DOHH2 (cell line): ENCODE results near the gene PTPRT.

Experiments used
- H3F3A ChIP-seq: fragments of 200-600 bp; sonication (generic), shearing (Covaris generic); 2 replicates; pipeline ENCODE4 v1.6.0; 2016; ENCODE audit warnings: antibody characterized with exemption, mild to moderate bottlenecking; ENCODE audit not compliant: control insufficient read depth, insufficient read depth
- H3K27ac ChIP-seq: fragments of 200-600 bp; sonication (generic); 2 replicates; pipeline ENCODE4 v1.5.1; 2014; ENCODE audit warnings: low read depth, mild to moderate bottlenecking, low read length, moderate library complexity
- H3K27me3 ChIP-seq: fragments of 200-600 bp; sonication (generic); 2 replicates; pipeline ENCODE4 v1.6.1; 2014; ENCODE audit warnings: mild to moderate bottlenecking, low read length, mixed read lengths; ENCODE audit not compliant: control insufficient read depth
- H3K36me3 ChIP-seq: fragments of 200-600 bp; sonication (generic); 2 replicates; pipeline ENCODE4 v1.6.1; 2014; ENCODE audit warnings: mild to moderate bottlenecking, low read length, moderate library complexity, mixed read lengths; ENCODE audit not compliant: control insufficient read depth
- H3K4me1 ChIP-seq: fragments of 200-600 bp; sonication (generic); 2 replicates; pipeline ENCODE4 v1.6.1; 2014; ENCODE audit warnings: mild to moderate bottlenecking, low read length, mixed read lengths; ENCODE audit not compliant: control insufficient read depth
- H3K4me2 ChIP-seq: fragments of 200-600 bp; sonication (generic); 2 replicates; pipeline ENCODE4 v1.6.0; 2014; ENCODE audit warnings: mild to moderate bottlenecking, low read length, moderate library complexity
- H3K4me3 ChIP-seq: fragments of 200-600 bp; sonication (generic); 2 replicates; pipeline ENCODE4 v1.5.1; 2014; ENCODE audit warnings: mild to moderate bottlenecking, low read length, mixed read lengths
- H3K79me2 ChIP-seq: fragments of 200-600 bp; sonication (generic); 2 replicates; pipeline ENCODE4 v1.6.1; 2014; ENCODE audit warnings: mild to moderate bottlenecking, low read length, mixed read lengths; ENCODE audit not compliant: control insufficient read depth
- H3K9me2 ChIP-seq: fragments of 200-600 bp; sonication (generic); replicated peaks from 2 replicates; pipeline ENCODE4 v1.6.1; 2014; ENCODE audit warnings: mild to moderate bottlenecking, low read length, mixed read lengths; ENCODE audit not compliant: control insufficient read depth
- H3K9me3 ChIP-seq: fragments of 200-600 bp; sonication (generic); 2 replicates; pipeline ENCODE4 v1.6.1; 2014; ENCODE audit warnings: antibody characterized with exemption, low read length, mixed read lengths; ENCODE audit not compliant: control insufficient read depth, insufficient read depth
- H4K20me1 ChIP-seq: fragments of 200-600 bp; sonication (generic); 2 replicates; pipeline ENCODE4 v1.6.0; 2014; ENCODE audit warnings: low read depth, mild to moderate bottlenecking, antibody characterized with exemption, low read length, moderate library complexity; ENCODE audit not compliant: control insufficient read depth, insufficient read depth
- EZH2phosphoT487 ChIP-seq: fragments of 200-600 bp; sonication (generic); IDR thresholded peaks from 2 replicates; pipeline ENCODE4 v1.6.1; 2017; ENCODE audit warnings: borderline replicate concordance, mild to moderate bottlenecking, antibody characterized with exemption, low read length, moderate library complexity, mixed read lengths
- TF ChIP-seq, protein P1 (sequence below): fragments of 200-600 bp; sonication (generic); IDR thresholded peaks from one replicate; pipeline ENCODE4 v1.5.1; 2014; ENCODE audit warnings: antibody characterized with exemption, mild to moderate bottlenecking, low read depth, low read length; ENCODE audit not compliant: poor library complexity, severe bottlenecking

Gene PTPRT

DNA sequence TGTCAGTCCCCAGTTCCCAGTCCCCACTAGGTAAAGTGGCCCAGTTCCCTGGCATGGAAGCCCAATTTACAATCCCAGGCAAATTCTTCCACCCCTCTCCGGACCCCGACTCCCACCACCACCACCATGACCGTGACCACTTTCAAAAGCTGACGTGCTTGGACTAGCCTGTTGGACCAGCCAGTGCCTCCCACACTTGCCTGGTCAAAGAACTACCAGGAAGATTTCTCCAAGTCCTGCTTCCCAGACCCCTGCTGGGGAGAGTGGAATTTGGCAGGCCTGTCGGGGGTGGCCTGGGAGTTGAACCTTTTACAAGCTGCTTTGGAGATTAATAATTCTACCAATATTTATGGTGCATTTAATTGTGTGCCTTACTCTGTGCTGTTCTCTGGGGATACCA, 1.4 kb upstream of the PTPRT start:
- Histone ChIP-seq H3F3A (no peaks in the 10 kb centered on the region), H3K4me2 (no peak overlapping the region), H3K9me3 (no peaks in the 10 kb centered on the region), H3K27me3 (peaks cover 5% of the 10 kb centered on the region), H4K20me1 (no peaks in the 10 kb centered on the region), H3K9me2 (no peaks in the 10 kb centered on the region), H3K79me2 (no peaks in the 10 kb centered on the region), H3K4me3 (no peak overlapping the region), H3K27ac (no peak overlapping the region), H3K36me3 (no peaks in the 10 kb centered on the region), H3K4me1 (no peaks in the 10 kb centered on the region)
- no peak for TF ChIP-seq EZH2phosphoT487
- TF ChIP-seq, protein P1, sequence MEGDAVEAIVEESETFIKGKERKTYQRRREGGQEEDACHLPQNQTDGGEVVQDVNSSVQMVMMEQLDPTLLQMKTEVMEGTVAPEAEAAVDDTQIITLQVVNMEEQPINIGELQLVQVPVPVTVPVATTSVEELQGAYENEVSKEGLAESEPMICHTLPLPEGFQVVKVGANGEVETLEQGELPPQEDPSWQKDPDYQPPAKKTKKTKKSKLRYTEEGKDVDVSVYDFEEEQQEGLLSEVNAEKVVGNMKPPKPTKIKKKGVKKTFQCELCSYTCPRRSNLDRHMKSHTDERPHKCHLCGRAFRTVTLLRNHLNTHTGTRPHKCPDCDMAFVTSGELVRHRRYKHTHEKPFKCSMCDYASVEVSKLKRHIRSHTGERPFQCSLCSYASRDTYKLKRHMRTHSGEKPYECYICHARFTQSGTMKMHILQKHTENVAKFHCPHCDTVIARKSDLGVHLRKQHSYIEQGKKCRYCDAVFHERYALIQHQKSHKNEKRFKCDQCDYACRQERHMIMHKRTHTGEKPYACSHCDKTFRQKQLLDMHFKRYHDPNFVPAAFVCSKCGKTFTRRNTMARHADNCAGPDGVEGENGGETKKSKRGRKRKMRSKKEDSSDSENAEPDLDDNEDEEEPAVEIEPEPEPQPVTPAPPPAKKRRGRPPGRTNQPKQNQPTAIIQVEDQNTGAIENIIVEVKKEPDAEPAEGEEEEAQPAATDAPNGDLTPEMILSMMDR: no peak

DNA sequence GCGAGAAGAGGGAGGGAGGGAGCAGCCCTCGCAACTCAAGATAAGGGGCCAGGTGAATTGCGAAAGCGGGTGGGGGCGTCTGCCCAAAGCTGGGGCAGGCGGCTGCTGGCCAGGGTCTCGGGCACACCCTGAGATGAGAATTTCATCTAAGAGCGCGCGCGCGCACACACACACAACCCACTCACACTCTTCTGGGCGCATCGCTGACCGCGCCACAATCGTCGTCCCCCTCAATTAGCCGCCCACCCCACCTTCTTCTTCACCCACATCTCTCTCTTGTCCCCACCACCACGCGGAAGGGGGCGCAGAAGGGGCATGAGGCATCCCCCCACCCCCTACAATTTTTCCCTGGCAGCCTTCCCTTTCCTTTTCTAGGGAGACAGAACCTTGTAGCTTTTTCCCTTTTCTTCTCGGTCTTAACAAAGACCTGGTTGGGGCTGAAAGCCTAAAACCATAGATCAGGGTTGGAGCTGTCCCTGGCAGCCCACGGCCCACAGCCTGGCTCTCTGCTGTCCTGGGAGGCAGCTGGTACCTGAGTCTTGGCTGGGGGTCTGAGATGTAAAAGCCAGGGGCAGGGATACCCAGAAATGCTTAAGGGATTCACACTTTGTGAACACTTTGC, 737 bp upstream of the PTPRT start:
- no peaks in the 10 kb centered on the region for H3K79me2 ChIP-seq
- no peak overlapping the region for H3K4me3 ChIP-seq
- H3K27me3 ChIP-seq: peaks cover 5% of the 10 kb centered on the region
- TF ChIP-seq EZH2phosphoT487: no peak
- TF ChIP-seq, protein P1: no peak
- no peaks in the 10 kb centered on the region for H3F3A ChIP-seq
- no peak overlapping the region for H3K4me2 ChIP-seq
- no peaks in the 10 kb centered on the region for H3K4me1 ChIP-seq
- H3K27ac ChIP-seq: no peak overlapping the region
- H3K9me2 ChIP-seq: no peaks in the 10 kb centered on the region
- no peaks in the 10 kb centered on the region for H3K9me3 ChIP-seq
- no peaks in the 10 kb centered on the region for H4K20me1 ChIP-seq
- no peaks in the 10 kb centered on the region for H3K36me3 ChIP-seq

DNA sequence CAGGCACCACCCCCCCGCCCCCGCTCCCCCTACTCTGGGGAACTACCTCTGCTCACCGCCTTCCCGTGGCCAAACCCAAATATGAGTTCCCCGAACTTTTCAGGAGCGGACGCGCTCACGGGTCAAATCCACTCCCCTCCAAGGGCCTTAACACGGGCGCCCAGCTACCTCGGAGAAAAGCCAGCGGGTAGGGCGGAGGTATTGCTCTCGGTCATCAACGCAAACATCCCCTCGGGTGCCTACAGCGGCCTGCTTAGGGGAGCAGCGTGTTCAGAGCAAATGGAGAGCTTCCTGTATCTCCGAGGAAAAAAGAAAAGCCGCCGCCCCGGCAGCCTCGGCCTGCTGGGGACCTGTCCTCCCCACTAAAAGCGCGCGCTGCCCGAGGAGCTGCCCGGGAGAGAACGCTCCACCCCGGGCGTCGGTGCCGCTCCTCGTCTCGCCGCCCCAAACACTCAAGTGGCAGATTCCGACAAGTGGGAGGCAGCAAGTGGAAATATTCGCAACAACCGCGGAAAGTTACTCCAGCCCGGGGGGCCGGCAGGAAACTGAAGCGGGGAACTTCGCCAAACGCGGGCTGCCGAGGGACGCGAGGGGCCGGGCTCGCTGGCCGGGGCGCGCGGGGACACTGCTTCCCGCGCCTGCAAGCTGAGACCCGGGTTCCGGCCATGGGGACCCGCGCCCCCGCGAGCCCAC, 699 bp downstream of the PTPRT start:
- Histone ChIP-seq H3K4me1 (no peaks in the 10 kb centered on the region), H4K20me1 (no peaks in the 10 kb centered on the region), H3K4me3 (no peak overlapping the region), H3K79me2 (no peaks in the 10 kb centered on the region), H3K9me3 (no peaks in the 10 kb centered on the region), H3F3A (no peaks in the 10 kb centered on the region), H3K9me2 (no peaks in the 10 kb centered on the region), H3K27me3 (peaks cover 5% of the 10 kb centered on the region), H3K36me3 (no peaks in the 10 kb centered on the region), H3K4me2 (no peak overlapping the region), H3K27ac (no peak overlapping the region)
- TF ChIP-seq EZH2phosphoT487: no peak
- TF ChIP-seq, protein P1: no peak
